NCI-H510A (cell line): ENCODE measurements around the gene KISS1R.
"Not testable (repeated sequence)": the region's sequence is repeated elsewhere in the genome, so short reads cannot be mapped to it uniquely, and the experiment has no call there.

Experiments used
- DNase-seq: peaks from one replicate; lab custom pipeline; 2025; lab: John Stamatoyannopoulos, UW

The KISS1R gene

DNA sequence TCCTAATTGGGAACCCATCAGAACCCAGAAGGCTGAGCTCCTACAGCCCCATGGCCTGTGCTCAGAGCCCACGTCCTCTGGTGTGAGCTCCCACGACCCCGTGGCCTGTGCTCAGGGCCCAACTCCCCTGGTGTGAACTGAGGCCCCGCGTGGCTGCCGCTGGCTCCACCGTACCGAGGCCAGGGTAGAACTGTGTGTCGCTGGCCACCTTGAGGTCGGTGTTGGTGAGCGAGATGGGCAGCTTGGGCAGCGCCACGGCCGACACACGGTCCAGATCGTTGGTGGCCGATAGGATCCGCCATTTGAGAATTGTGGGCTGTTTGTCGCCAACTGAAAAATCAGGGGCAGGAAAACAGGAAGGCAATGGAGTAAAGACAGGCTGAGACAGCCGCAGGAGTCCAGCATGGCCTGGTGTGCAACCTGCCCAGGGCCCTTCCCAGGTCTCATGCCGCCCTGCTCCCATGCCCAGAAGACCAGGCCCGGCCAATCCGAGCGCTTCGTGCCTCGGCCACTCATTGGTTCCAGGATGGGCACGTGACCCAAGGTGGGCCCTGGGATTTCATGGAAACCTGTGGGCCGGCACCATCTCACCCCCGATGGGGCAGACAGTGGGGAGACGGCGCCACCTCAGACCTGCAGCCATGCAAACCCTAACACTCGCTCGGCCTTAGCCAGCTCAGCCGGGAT, 35.6 kb upstream of the KISS1R start:
- no peak for DNase-seq

DNA sequence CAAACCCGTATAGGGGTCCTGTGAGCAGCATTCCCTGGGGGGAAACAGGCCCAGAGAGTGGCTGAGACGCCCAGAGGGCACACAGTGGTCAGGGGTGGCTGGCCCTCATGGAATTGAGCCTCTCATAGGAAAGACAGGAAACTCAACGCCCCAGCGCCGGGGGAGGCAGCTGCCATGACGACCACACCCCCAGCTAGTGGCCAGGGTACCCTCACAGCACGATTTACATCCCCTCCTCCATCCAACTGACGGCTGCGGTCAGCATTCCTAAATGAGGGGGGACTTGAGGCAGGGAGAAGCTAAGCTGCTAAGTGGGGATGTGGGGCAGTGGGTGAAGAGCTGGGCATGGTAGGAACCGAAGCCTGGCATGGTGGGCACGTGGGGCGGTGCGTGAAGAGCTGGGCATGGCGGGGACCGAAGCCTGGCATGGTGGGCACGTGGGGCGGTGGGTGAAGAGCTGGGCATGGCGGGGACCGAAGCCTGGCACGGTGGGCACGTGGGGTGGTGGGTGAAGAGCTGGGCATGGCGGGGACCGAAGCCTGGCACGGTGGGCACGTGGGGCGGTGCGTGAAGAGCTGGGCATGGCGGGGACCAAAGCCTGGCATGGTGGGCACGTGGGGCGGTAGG, 34.1 kb upstream of the KISS1R start:
- no peak for DNase-seq

DNA sequence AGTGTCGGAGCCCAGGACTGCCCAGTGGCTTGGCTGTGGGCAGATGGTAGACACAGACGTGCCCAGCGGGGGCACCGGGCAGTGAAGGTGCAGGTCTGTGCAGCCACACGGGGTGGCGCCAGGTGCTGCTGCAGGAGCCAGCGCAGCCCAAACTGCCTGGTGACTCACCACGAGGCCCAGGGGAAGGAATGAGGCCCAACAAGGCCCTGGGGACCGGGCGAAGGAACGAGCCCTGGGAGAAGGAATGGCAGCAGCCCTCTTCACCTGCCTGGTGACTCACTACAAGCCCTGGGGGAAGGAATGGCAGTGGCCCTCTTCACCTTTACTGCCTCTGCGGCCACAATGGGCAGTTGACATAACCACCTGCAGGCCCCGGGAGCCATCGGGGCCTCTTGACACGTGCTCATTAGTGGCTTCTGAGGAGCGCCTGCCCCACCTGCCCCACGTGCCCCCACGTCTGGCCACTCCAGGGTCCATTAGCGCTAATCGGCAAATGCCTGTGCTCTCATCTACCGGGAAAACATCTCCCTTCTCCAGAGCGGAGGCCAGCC, 33.4 kb upstream of the KISS1R start:
- no peak for DNase-seq

DNA sequence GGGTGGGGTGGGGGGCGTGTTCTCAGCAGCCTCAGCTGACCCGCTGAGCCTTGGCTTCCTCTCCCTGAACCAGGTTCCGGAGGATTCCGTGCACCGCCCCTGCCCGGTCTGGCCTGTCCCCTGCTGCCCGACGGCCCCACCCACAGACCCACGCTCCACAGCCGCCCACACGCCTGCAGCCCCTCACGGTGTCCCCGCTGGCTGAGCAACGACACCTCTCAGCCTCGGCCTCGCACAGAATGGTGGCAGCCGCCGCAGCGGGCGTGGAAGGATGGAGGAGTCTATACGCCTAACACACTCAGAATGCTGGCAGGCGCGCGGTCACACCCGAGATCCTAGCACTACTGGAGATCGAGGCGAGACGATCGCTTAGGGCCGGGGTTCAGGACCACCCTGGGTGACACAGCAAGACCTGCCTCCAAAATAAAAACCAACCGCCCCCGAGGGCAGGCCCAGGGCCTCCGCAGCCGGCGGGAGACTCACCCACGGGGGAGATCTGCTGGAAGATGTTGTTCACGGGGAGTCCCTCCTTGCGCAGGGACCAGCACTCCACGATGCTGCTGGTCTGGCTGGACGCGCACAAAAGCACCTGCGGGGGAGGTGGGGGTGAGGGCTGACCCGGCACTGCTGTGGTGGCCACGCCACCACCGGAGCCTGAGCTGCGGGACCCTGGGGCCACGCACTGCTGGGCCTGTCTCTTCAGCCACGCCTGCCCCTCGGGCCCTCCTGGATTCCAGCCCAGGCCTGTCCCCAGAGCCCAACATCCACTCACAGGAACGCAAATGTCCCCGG, 32.5 kb upstream of the KISS1R start:
- no peak for DNase-seq

DNA sequence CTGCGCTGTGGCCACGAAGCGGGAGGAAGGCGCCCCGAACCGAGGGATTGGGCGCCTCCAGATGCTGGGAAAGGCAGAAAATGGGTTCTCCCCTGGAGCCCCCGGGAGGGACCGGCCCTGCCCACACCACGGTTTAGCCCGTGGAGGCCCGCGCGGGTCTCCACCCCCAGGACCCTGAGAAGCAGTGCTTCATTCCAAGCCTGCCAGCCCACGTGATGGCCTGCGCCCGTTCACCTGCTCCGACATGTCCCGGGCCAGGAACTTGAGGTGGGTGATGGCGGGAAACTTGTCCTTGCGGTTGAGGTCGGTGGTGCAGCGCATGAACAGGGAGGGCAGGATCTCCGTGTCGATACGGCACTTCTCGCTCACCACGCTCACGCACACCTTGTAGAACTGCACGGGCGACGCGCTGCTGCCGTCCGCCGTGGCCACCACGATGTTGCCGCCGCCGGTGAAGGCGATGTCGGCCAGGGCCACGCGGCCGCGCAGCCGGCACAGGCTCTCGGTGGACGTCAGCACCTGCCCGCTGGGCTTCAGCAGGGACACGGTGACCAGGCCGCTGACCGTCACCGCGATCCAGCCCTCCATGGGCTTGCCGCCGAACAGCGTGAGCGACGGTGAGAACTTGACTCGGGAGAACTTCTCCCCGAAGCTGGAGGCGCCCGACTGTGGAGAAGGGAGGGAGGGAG, 31.5 kb upstream of the KISS1R start:
- DNase-seq = no peak

DNA sequence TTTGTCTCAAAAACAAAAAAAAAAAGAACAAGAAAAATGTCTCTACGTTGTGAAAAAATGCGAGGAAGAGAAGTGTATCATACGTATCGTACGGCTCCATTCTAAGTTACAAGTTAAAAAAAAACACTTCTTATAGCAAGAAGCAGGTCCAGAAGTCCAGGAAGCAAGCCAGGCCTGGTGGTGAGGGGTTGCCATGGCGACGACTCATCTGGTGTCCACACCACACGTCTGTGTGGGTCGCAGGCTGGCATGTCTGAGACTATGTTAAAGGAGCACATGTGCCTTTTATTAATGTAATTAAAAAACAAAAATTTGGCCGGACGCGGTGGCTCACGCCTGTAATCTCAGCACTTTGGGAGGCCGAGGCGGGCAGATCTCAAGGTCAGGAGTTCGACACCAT, 30.1 kb upstream of the KISS1R start:
- DNase-seq = no peak

DNA sequence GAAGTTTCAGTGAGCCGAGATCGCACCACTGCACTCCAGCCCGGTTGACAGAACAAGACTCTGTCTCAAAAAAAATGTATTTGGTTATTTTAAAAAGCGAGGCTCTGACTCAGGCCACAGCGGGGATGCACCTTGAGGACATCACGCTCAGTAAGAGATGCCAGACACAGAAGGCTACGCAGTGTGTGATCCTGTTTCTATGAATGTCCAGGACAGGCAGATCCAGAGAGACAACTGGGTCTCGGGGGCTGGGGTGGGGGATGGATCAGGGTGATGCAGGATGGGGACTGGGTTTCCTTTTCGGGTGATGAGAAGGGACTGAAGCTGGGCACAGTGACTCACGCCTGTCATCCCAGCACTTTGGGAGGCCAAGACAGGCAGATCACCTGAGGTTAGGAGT, 29.5 kb upstream of the KISS1R start:
- DNase-seq = no peak

DNA sequence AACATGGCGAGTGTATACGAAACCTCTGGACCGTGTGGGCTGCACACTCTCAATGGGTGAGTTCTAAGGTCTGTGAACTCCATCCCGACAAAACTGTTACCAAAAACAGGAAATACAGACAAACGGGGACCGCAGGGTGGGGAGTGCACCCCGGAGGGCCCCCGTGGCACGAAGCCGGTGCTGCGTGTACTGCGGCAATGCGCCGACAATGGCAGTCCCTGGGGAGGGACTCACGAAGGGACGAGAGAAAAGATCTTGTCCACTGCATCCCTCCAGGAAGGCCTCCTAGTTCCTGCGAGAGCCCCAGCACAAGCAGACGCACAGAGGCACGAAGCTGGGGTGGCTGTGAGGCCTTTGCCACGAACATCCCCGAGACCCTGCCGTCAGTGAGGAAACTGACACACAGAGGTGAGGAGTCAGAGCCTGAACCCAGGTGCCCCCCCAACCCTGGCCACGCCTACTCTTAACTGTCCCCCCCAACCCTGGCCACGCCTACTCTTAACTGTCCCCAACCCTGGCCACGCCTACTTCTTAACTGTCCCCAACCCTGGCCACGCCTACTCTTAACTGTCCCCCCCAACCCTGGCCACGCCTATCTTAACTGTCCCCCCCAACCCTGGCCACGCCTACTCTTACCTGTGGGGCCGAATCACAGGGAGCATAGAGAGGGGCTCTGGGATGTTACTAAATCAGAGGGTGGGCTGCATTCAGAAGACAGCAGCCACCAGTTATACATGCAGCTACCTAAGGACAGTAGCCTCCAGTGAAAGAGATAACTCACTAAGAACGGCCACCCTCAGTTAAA, 28.4 kb upstream of the KISS1R start:
- no peak for DNase-seq

DNA sequence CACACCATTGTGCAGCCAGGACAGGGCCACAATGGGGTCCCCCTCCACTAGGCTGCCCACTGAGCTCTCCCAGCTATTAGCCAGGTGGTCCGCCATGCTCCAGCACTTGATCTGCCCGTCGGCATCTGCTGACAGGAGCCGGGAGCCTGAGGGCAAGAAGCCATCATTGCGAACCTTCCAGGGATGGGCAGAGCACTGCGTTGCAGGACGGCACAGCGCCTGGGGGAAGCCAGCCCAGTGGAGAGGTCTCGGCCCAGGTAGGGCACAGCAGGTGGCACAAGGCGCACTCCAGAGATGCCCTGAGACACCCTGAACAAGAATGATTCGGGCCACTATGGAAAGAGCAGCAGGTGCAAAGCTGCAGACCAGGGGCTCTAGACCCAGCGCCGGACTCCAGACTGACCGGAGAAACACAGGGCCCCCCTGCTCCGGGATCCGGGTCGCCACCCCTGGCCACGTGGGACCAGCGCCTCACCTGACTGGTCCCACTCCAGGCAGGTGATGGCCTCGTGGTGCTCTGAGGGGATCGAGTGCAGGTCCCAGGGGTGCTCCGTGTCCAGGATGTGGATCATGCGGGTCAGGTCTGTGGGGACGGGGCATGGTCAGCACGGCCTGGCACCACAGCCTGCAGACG, 27.4 kb upstream of the KISS1R start:
- no peak for DNase-seq

DNA sequence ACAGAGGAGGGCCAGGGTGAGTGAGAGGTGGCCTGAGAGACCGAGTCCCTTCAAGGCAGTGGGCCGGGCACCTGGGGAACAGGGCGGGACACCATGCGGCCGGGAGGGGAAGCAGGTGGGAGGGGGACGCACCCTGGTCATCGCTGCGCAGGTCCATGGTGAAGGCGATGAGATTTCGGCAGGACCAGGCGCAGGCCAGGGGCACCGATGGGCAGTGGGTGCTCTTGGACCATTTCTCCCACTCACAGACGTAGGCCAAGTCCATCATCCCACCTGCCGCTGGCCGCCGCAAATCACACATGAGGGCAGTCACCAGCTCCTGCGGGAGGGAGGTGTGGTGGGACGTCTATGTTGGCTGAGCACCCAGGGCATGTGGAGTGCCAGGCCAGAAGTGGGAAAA, 26.3 kb upstream of the KISS1R start:
- DNase-seq = no peak

DNA sequence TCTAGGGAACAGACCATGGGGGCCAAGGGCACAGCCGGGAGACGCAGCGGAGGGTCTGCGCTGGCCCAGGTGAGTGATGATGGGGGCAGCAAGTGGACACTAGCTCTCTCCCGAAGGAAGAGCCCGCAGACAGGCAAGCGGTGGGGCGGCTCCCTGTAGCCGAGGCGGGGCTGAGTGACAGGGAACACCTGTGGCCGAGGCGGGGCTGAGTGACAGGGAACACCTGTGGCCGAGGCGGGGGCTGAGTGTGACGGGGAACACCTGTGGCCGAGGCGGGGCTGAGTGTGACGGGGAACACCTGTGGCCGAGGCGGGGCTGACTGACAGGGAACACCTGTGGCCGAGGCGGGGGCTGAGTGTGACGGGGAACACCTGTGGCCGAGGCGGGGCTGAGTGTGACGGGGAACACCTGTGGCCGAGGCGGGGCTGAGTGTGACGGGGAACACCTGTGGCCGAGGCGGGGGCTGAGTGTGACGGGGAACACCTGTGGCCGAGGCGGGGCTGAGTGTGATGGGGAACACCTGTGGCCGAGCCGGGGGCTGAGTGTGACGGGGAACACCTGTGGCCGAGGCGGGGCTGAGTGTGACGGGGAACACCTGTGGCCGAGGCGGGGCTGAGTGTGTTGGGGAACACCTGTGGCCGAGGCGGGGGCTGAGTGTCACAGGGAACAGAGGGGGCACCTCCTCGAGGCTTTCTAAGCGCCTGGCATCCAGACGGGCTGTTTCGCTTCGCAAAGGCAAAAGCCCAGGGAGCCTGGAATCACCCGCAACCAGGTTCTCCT, 25.5 kb upstream of the KISS1R start:
- not testable (repeated sequence) for DNase-seq

DNA sequence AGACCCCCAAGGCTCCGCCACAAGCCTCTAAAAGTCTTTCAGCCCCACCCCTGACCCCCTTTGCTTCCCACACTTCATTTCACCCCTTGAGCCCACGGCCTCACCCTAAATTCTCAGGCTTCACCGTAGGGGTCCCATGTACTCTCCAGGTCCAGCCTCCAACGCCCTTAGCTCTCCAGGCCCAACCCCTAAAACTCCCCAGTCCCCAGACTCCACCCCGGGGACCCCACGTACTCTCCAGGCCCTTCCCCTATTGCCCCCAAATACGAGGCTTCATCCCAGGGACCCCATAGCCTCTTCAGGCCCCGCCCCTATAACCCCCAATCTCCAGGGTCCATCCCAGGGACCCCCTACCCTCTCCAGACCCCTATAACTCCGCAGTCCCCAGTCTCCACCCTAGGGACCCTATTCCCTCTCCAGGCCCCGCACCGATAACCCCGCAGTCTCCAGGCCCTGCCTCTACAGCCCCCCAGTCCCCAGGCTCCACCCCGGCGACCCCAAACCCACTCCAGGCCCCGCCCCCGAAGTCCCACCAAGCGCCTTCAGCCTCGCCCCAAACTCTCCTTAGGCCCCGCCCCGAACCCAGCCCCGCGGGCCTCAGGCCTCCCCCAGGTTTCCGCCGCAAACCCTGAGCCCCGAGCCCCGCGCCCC, 24.8 kb upstream of the KISS1R start:
- no peak for DNase-seq

DNA sequence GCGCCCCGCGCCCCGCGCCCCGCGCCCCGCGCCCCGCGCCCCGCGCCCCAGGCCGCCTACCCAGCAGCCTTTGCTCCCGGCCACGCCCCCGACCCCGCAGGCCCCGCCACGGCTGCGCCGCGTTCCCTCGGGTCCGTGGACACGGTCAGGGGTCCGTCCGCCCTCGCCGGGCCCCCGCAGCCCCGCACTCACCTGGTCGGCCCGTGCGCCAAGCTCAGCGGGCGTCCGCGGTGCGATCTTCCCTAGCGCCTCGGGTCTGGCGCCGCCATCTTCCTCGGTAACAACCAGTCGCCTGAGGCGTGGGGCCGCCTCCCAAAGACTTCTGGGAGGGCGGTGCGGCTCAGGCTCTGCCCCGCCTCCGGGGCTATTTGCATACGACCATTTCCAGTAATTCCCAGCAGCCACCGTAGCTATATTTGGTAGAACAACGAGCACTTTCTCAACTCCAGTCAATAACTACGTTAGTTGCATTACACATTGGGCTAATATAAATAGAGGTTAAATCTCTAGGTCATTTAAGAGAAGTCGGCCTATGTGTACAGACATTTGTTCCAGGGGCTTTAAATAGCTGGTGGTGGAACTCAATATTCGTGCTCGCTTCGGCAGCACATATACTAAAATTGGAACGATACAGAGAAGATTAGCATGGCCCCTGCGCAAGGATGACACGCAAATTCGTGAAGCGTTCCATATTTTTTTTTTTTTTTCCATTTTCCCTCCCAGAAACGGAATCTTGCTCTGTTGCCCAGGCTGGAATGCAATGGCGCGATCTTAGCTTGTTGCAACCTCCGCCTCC, 24.0 kb upstream of the KISS1R start, which contains the start of the genes MED16 and RNU6-9:
MED16 (minus strand) TSS at position 294 of the 796 bp plus-strand sequence. CDS start 2,056 bp downstream, outside the sequence.
RNU6-9 (plus strand) TSS at position 591 of the 796 bp plus-strand sequence.
- peak; percentile 62 for DNase-seq

DNA sequence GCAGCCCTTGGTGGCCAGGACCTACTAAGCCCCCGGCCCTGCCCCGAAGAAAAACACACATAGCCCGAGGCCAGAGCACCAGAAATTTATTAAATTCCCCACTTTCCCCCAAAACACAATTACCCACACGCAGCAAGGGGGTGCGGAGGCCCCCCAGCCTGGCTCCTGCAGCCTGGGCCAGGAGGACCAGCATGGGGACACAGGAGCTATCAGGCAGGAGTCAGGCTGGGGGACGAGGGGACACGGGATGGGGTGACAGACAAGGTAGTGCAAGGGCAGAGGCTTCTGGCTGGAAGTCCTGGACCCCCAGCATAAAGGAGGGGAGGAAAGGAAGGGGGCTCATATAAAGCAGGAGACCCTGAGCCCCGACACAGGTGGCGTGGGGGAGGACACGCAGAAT, 20.7 kb upstream of the KISS1R start:
- no peak for DNase-seq

DNA sequence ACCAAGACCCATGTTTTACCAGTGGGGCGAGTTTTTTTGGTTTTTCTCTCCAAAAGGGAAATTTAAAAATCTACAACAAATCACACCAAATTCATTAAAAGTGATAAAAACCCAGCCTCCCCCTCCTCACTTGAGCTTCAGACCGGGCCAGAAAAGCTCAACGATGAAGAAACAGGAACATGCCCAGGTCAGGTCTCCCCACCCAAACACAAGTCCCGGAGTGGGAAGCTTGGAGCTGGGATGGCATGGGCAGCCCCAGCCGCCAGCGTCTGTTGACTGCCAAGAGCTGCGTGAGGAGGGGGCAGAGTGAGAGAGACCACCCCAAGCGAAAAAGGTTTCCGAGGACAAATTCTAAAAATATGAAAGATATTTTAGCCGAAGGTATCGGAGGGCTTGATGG, 20.1 kb upstream of the KISS1R start:
- DNase-seq = no peak

DNA sequence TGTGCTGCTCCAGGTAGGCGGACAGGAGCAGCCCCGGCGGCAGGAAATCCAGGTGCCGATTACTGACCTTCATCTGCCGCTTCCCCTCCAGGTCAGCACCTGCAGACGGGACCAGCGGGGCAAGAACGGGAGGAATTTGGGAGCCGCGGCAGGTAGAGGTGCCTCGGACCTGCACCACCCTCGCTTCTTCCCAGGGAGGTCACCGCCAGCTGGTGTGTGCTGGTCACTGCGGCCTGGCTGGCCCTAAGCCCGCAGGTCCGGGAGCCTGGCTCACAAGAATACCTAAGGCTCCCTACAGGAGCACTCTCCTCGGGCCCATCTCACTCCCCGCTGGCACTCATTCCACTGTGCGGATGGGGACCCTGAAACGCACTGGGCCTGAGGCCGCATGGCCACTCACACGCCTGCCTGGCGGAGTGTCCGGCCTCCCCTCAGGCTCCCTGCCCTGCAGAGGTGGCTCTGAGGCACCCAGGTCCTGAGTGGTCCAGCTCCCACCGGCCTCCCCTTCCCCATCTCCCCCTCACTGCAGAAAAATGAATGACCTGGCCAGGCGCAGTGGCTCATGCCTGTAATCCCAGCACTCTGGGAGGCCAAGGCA, 19.6 kb upstream of the KISS1R start:
- DNase-seq = no peak

DNA sequence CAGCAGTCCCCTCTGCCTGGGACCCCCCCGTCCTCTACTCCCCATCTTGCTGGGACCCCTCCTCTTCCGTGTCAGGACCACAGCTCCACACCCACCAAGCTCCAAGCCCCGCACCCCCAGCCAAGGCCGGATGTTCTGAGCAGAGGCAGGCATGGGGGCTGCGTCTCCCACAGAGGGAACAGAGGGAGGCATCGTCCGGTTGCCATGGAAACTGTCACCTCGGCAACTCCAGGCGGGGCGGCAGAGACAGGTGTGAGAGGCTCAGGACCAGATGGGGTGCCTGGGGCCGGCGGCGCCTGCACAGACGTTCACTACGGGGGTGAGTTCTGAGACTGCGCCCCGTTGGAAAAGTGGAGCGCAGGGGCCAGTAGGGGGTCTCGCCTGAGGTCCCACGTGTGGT, 18.5 kb upstream of the KISS1R start:
- DNase-seq = no peak
